HepG2 (cell line): ENCODE results near the gene NFATC3. TPM values are rescaled to one million over a fixed set of nuclear protein-coding genes. Genes with fewer than 3 reads are reported as not detected.

Experiments
- ADNP ChIP-seq: sonication (generic); formaldehyde crosslinking; IDR thresholded peaks from 2 replicates; pipeline ENCODE4 v1.4.0; 2020; ENCODE audit warnings: missing genetic modification reagents
- CTCF ChIP-seq: sonication (generic); formaldehyde crosslinking; IDR thresholded peaks from 2 replicates; pipeline ENCODE4 v1.5.0; 2020; ENCODE audit warnings: mild to moderate bottlenecking, missing genetic modification reagents, moderate library complexity
- ESRRA ChIP-seq: sonication (generic); formaldehyde crosslinking; IDR thresholded peaks from 2 replicates; pipeline ENCODE4 v1.5.1; 2020; ENCODE audit warnings: mild to moderate bottlenecking, low read depth, missing genetic modification reagents
- FLYWCH1 ChIP-seq: sonication (generic); formaldehyde crosslinking; IDR thresholded peaks from 2 replicates; pipeline ENCODE4 v1.8.1; 2023; ENCODE audit warnings: mild to moderate bottlenecking, missing genetic modification reagents
- KLF11 ChIP-seq: IDR thresholded peaks from 2 replicates; pipeline ENCODE4 v1.6.1; 2016; ENCODE audit warnings: missing compliant biosample characterization
- SMYD3 ChIP-seq: sonication (generic); formaldehyde crosslinking; IDR thresholded peaks from 2 replicates; pipeline ENCODE4 v1.8.1; 2023; ENCODE audit warnings: mild to moderate bottlenecking, missing genetic modification reagents
- XRCC5 ChIP-seq: fragments of 200-400 bp; formaldehyde crosslinking; optimal IDR thresholded peaks from 2 replicates; pipeline ENCODE3; 2017; ENCODE audit warnings: mild to moderate bottlenecking, low read length
- ZBTB25 ChIP-seq: IDR thresholded peaks from 2 replicates; pipeline ENCODE4 v1.6.1; 2018; ENCODE audit warnings: missing genetic modification reagents
- ZBTB39 ChIP-seq: sonication (generic); formaldehyde crosslinking; IDR thresholded peaks from 2 replicates; pipeline ENCODE4 v1.5.0; 2020; ENCODE audit warnings: missing genetic modification reagents
- ZBTB4 ChIP-seq: sonication (generic); formaldehyde crosslinking; IDR thresholded peaks from 2 replicates; pipeline ENCODE4 v1.4.0; 2020; ENCODE audit warnings: missing genetic modification reagents, mild to moderate bottlenecking, borderline replicate concordance
- ZNF180 ChIP-seq: sonication (generic); formaldehyde crosslinking; IDR thresholded peaks from 2 replicates; pipeline ENCODE4 v1.4.0; 2020; ENCODE audit warnings: low read depth, missing genetic modification reagents, borderline replicate concordance
- ZNF34 ChIP-seq: sonication (generic); formaldehyde crosslinking; IDR thresholded peaks from 2 replicates; pipeline ENCODE4 v1.4.0; 2020; ENCODE audit warnings: mild to moderate bottlenecking, missing genetic modification reagents, borderline replicate concordance
- ZNF354B ChIP-seq: sonication (generic); formaldehyde crosslinking; IDR thresholded peaks from 2 replicates; pipeline ENCODE4 v1.8.0; 2022; ENCODE audit warnings: mild to moderate bottlenecking, missing genetic modification reagents
- ZNF543 ChIP-seq: sonication (generic); formaldehyde crosslinking; IDR thresholded peaks from 2 replicates; pipeline ENCODE4 v1.4.0; 2020; ENCODE audit warnings: mild to moderate bottlenecking, missing genetic modification reagents
- ZNF556 ChIP-seq: sonication (generic); formaldehyde crosslinking; IDR thresholded peaks from 2 replicates; pipeline ENCODE4 v1.4.0; 2020; ENCODE audit warnings: mild to moderate bottlenecking, missing genetic modification reagents, borderline replicate concordance
- ZNF580 ChIP-seq: IDR thresholded peaks from 2 replicates; pipeline ENCODE4 v1.6.1; 2016; ENCODE audit warnings: low read depth, borderline replicate concordance
- ZNF598 ChIP-seq: sonication (generic); formaldehyde crosslinking; IDR thresholded peaks from 2 replicates; pipeline ENCODE4 v1.5.1; 2020; ENCODE audit warnings: mild to moderate bottlenecking, missing genetic modification reagents, borderline replicate concordance
- ZNF75D ChIP-seq: sonication (generic); formaldehyde crosslinking; IDR thresholded peaks from 2 replicates; pipeline ENCODE4 v1.8.1; 2023; ENCODE audit warnings: missing genetic modification reagents, mild to moderate bottlenecking, borderline replicate concordance
- ZNF775 ChIP-seq: sonication (generic); formaldehyde crosslinking; IDR thresholded peaks from 2 replicates; pipeline ENCODE4 v1.4.0; 2020; ENCODE audit warnings: missing genetic modification reagents, mild to moderate bottlenecking, moderate library complexity, borderline replicate concordance
- ZNF83 ChIP-seq: sonication (generic); formaldehyde crosslinking; IDR thresholded peaks from 2 replicates; pipeline ENCODE4 v1.4.0; 2020; ENCODE audit warnings: missing genetic modification reagents, mild to moderate bottlenecking, borderline replicate concordance
- polyA plus RNA-seq, 8 experiments: library from polyadenylated mRNA; depleted of rRNA in 3 of 8; stranded (reverse) in 7 of 8; unstranded in 1 of 8; fragments of >200 nt; fragmentation: Illumina TruSeq in 4 of 8; extraction: Trizol in 4 of 8; gene quantifications; 2 replicates each; pipeline versions ENCODE4 v1.2.1 to v1.2.3, GENCODE V29; 2011 to 2016; ENCODE audit warnings: low read depth in 4 of 8, missing spikeins in 1 of 8, mixed read lengths in 1 of 8; ENCODE audit not compliant: insufficient read depth in 1 of 8
- total RNA-seq, 5 experiments: library from RNA; depleted of rRNA; stranded (reverse); fragments of >200 nt; fragmentation: Illumina TruSeq; extraction: Trizol; gene quantifications; 2 replicates each; pipeline ENCODE4 v1.2.3, GENCODE V29; 2016; ENCODE audit warnings: low read depth in 1 of 5

The NFATC3 gene
- total and polyA plus RNA-seq, 2 of the 13 experiments (the other 11 are each of a cell fraction or from before 2014, with no cell fraction given): 52.6 to 62.7 TPM

- TF ChIP-seq ZNF580 (CRISPR knock-in tag) (peak; percentile 95), SMYD3 (peak; percentile 98), ADNP (peak; percentile 16; the same call in 1 of the 2 replicates), ZNF180 (no peak), KLF11 (CRISPR knock-in tag) (peak; percentile 75; the same call in 1 of the 2 replicates), CTCF (CRISPR knock-in tag) (no peak), FLYWCH1 (no peak), ZNF354B (CRISPR knock-in tag) (0 out of 2 replicates have a peak, but pooled peaks have one; percentile 18), ZBTB25 (CRISPR knock-in tag) (peak; percentile 73), ZNF598 (CRISPR knock-in tag) (no peak; the same call in 1 of the 2 replicates), ZNF556 (CRISPR knock-in tag) (peak; percentile 91), ESRRA (CRISPR knock-in tag) (peak; percentile 98), ZNF34 (CRISPR knock-in tag) (no peak), ZBTB39 (peak; percentile 89; the same call in 1 of the 2 replicates), ZBTB4 (CRISPR knock-in tag) (peak; percentile 71; the same call in 1 of the 2 replicates), ZNF543 (peak; percentile 52; the same call in 1 of the 2 replicates), XRCC5 (peak; percentile 98), ZNF75D (CRISPR knock-in tag) (no peak), ZNF83 (CRISPR knock-in tag) (no peak), ZNF775 (CRISPR knock-in tag) (peak; percentile 99)
Observed at GRCh38 chr16:68079626-68080344, 5.4 kb upstream of the NFATC3 start (continued).
